SK-N-SH (cell line): ENCODE results near the gene CD244. TPM values are rescaled to one million over a fixed set of nuclear protein-coding genes. Genes with fewer than 3 reads are reported as not detected.

Experiments used
- CTCF ChIA-PET: fragments of 300-600, 350-600 bp; formaldehyde crosslinking; extraction: SDS; loops from one replicate; lab custom pipeline; 2021; lab: Yijun Ruan, JAX
- POLR2A ChIA-PET: fragments of 350-600 bp; sonication (Branson Sonifier 250); formaldehyde crosslinking; extraction: SDS; loops from one replicate; lab custom pipeline; 2020; ENCODE audit warnings: antibody characterized with exemption, inconsistent platforms; lab: Yijun Ruan, JAX
- DNase-seq: peaks from one replicate; pipeline ENCODE4 v3.0.0; 2012
- H2AFZ ChIP-seq: fragments of 200-600 bp; sonication (generic); 2 replicates; pipeline ENCODE4 v1.8.1; 2016; ENCODE audit warnings: antibody characterized with exemption, mild to moderate bottlenecking, low read depth
- H3F3A ChIP-seq: fragments of 200-600 bp; sonication (generic); replicated peaks from 2 replicates; pipeline ENCODE3; 2016; ENCODE audit warnings: antibody characterized with exemption, mild to moderate bottlenecking; ENCODE audit not compliant: insufficient read depth
- H3K27ac ChIP-seq, 2 experiments: fragments of 200-500 bp in 1 of 2; fragments of 200-600 bp in 1 of 2; sonication (Bioruptor generic) in 1 of 2; sonication (generic), shearing (Covaris generic) in 1 of 2; 2 replicates each; pipeline versions ENCODE4 v1.5.1 to v1.6.1; 2014 to 2016; ENCODE audit warnings: low read depth in 2 of 2, inconsistent platforms in 1 of 2, low read length in 1 of 2, mild to moderate bottlenecking in 1 of 2, mixed read lengths in 1 of 2
- H3K27me3 ChIP-seq: fragments of 200-600 bp; sonication (generic), shearing (Covaris generic); 2 replicates; pipeline ENCODE4 v1.6.1; 2016; ENCODE audit warnings: mixed run types; ENCODE audit not compliant: insufficient read depth
- H3K36me3 ChIP-seq, 2 experiments: fragments of 200-500 bp in 1 of 2; fragments of 200-600 bp in 1 of 2; sonication (Bioruptor generic) in 1 of 2; sonication (generic) in 1 of 2; replicated peaks in 1 of 2; 2 replicates each; pipeline versions ENCODE3 to v1.5.1; 2014 to 2016; ENCODE audit warnings: low read length in 1 of 2, mild to moderate bottlenecking in 1 of 2; ENCODE audit not compliant: insufficient read depth in 2 of 2, control insufficient read depth in 1 of 2
- H3K4me1 ChIP-seq, 2 experiments: fragments of 200-500 bp in 1 of 2; fragments of 200-600 bp in 1 of 2; sonication (Bioruptor generic) in 1 of 2; sonication (generic), shearing (Covaris generic) in 1 of 2; 2 replicates each; pipeline versions ENCODE4 v1.5.1 to v1.6.1; 2014 to 2016; ENCODE audit warnings: low read depth in 1 of 2, low read length in 1 of 2, mixed run types in 1 of 2; ENCODE audit not compliant: insufficient read depth in 2 of 2, control insufficient read depth in 1 of 2
- H3K4me2 ChIP-seq: fragments of 200-600 bp; sonication (generic), shearing (Covaris generic); 2 replicates; pipeline ENCODE4 v1.6.1; 2017; ENCODE audit warnings: mixed run types
- H3K4me3 ChIP-seq, 2 experiments: fragments of 200-500 bp in 1 of 2; fragments of 200-600 bp in 1 of 2; sonication (Bioruptor generic) in 1 of 2; sonication (generic), shearing (Covaris generic) in 1 of 2; 2 replicates each; pipeline versions ENCODE4 v1.5.1 to v1.8.1; 2014 to 2016; ENCODE audit warnings: low read depth in 2 of 2, inconsistent platforms in 1 of 2, low read length in 1 of 2, mild to moderate bottlenecking in 1 of 2, mixed read lengths in 1 of 2, moderate library complexity in 1 of 2
- H3K79me2 ChIP-seq: fragments of 200-600 bp; sonication (generic); 2 replicates; pipeline ENCODE4 v1.8.1; 2017; ENCODE audit warnings: mild to moderate bottlenecking; ENCODE audit not compliant: insufficient read depth
- H3K9ac ChIP-seq: fragments of 200-600 bp; sonication (generic); 2 replicates; pipeline ENCODE4 v1.6.1; 2017; ENCODE audit warnings: mixed run types
- H3K9me2 ChIP-seq: fragments of 200-600 bp; sonication (generic); 2 replicates; pipeline ENCODE4 v1.6.1; 2017; ENCODE audit warnings: mixed run types
- H3K9me3 ChIP-seq: fragments of 200-600 bp; sonication (generic); 2 replicates; pipeline ENCODE4 v1.6.1; 2017; ENCODE audit warnings: mixed run types, mild to moderate bottlenecking, moderate library complexity
- H4K20me1 ChIP-seq: fragments of 200-600 bp; sonication (generic); 2 replicates; pipeline ENCODE4 v1.6.1; 2017; ENCODE audit warnings: mild to moderate bottlenecking, mixed run types; ENCODE audit not compliant: insufficient read depth
- CTCF ChIP-seq: fragments of 200-600 bp; sonication (generic); IDR thresholded peaks from 2 replicates; pipeline ENCODE4 v1.6.1; 2017; ENCODE audit warnings: antibody characterized with exemption, mild to moderate bottlenecking, moderate library complexity
- ELF1 ChIP-seq: IDR thresholded peaks from 2 replicates; pipeline ENCODE4 v1.4.0; 2012
- EP300 ChIP-seq, 2 experiments: IDR thresholded peaks; 2 replicates each; pipeline versions ENCODE4 v1.4.0 to v1.6.1; 2012; ENCODE audit warnings: borderline replicate concordance in 1 of 2, low read depth in 1 of 2, low read length in 1 of 2
- EZH2phosphoT487 ChIP-seq: fragments of 200-600 bp; sonication (generic); IDR thresholded peaks from 2 replicates; pipeline ENCODE4 v1.6.1; 2017; ENCODE audit warnings: low read depth, mixed run types, mild to moderate bottlenecking, antibody characterized with exemption, moderate library complexity, borderline replicate concordance
- FOXJ3 ChIP-seq: sonication (generic); formaldehyde crosslinking; IDR thresholded peaks from 2 replicates; pipeline ENCODE4 v1.5.1; 2020; ENCODE audit warnings: mild to moderate bottlenecking, missing genetic modification reagents
- FOXM1 ChIP-seq: IDR thresholded peaks from 2 replicates; pipeline ENCODE4 v1.4.0; 2012; ENCODE audit warnings: low read depth, mild to moderate bottlenecking
- GABPA ChIP-seq: IDR thresholded peaks from 2 replicates; pipeline ENCODE4 v1.4.0; 2012; ENCODE audit warnings: low read depth, mild to moderate bottlenecking
- IRF3 ChIP-seq: fragments of 150-350 bp; IDR thresholded peaks from 2 replicates; pipeline ENCODE4 v1.6.1; 2016; ENCODE audit warnings: mild to moderate bottlenecking, low read depth, low read length
- JUND ChIP-seq: IDR thresholded peaks from 2 replicates; pipeline ENCODE4 v1.4.0; 2012
- MXI1 ChIP-seq: IDR thresholded peaks from 2 replicates; pipeline ENCODE4 v1.6.1; 2012; ENCODE audit warnings: mild to moderate bottlenecking, low read depth, low read length, improper control_type of control experiment
- NRF1 ChIP-seq: IDR thresholded peaks from 2 replicates; pipeline ENCODE4 v1.6.1; 2012; ENCODE audit warnings: low read depth, mild to moderate bottlenecking, low read length
- RAD21 ChIP-seq: IDR thresholded peaks from 2 replicates; pipeline ENCODE4 v1.6.1; 2012; ENCODE audit warnings: mild to moderate bottlenecking, low read length
- RFX5 ChIP-seq: IDR thresholded peaks from 2 replicates; pipeline ENCODE4 v1.6.1; 2012; ENCODE audit warnings: mild to moderate bottlenecking, improper control_type of control experiment, low read length
- RXRA ChIP-seq: IDR thresholded peaks from 2 replicates; pipeline ENCODE4 v1.4.0; 2012; ENCODE audit warnings: low read depth, mild to moderate bottlenecking, borderline replicate concordance
- SIN3A ChIP-seq: IDR thresholded peaks from 2 replicates; pipeline ENCODE4 v1.6.1; 2012; ENCODE audit warnings: low read depth, mild to moderate bottlenecking, low read length, moderate library complexity, borderline replicate concordance
- TAF1 ChIP-seq: IDR thresholded peaks from 2 replicates; pipeline ENCODE4 v1.6.1; 2012; ENCODE audit warnings: low read depth, mild to moderate bottlenecking, low read length, moderate library complexity, borderline replicate concordance
- TCF12 ChIP-seq: IDR thresholded peaks from 2 replicates; pipeline ENCODE4 v1.4.0; 2012
- USF1 ChIP-seq: IDR thresholded peaks from 2 replicates; pipeline ENCODE4 v1.4.0; 2012; ENCODE audit warnings: low read depth, borderline replicate concordance
- ZBTB33 ChIP-seq: IDR thresholded peaks from 2 replicates; pipeline ENCODE4 v1.4.0; 2012; ENCODE audit warnings: low read depth, borderline replicate concordance
- WGBS: methylation state at CpG from one replicate; pipeline ENCODE4 v1.1.6; 2017; ENCODE audit warnings: low lambda C conversion rate; 5-methylcytosine and 5-hydroxymethylcytosine counted together
- polyA plus RNA-seq, 3 experiments: library from polyadenylated mRNA; depleted of rRNA; stranded (reverse); fragments of >200 nt; gene quantifications; 2 replicates each; pipeline ENCODE4 v1.2.3, GENCODE V29; 2012
- TF ChIP-seq, protein P1 (sequence below): IDR thresholded peaks from 2 replicates; pipeline ENCODE4 v1.4.0; 2012; ENCODE audit warnings: low read depth
- TF ChIP-seq, protein P2 (sequence below): fragments of 150-350 bp; IDR thresholded peaks from 2 replicates; pipeline ENCODE4 v1.6.1; 2017; ENCODE audit warnings: antibody characterized with exemption, low read length, low read depth, borderline replicate concordance
- TF ChIP-seq, protein P3 (sequence below): IDR thresholded peaks from 2 replicates; pipeline ENCODE4; 2012

The CD244 gene
- polyA plus RNA-seq, 1 of the 3 experiments (the other 2 are of a cell fraction) = not detected

GRCh38 chr1:160827418-160827817, 35.3 kb downstream of the CD244 start:
- no peaks in the 10 kb centered on the region for H3F3A ChIP-seq
- DNase-seq = no peak
- 30% methylated on average over 2 of the region's 2 CpGs for WGBS
- H4K20me1 ChIP-seq = no peaks in the 10 kb centered on the region
- H3K4me2 ChIP-seq = no peak overlapping the region
- H3K36me3 ChIP-seq = no peaks in the 10 kb centered on the region
- H3K9ac ChIP-seq = no peak overlapping the region
- H3K27me3 ChIP-seq = no peaks in the 10 kb centered on the region; the same call in 1 of the 2 replicates
- no peaks in the 10 kb centered on the region for H3K9me3 ChIP-seq
- H3K9me2 ChIP-seq = no peaks in the 10 kb centered on the region
- H2AFZ ChIP-seq = no peak overlapping the region
- no peak overlapping the region for H3K27ac ChIP-seq
- CTCF ChIA-PET = no interaction called here
- no peaks in the 10 kb centered on the region for H3K4me1 ChIP-seq
- H3K4me3 ChIP-seq = no peak overlapping the region
- no peaks in the 10 kb centered on the region for H3K79me2 ChIP-seq
- POLR2A ChIA-PET = no interaction called here
- no peak for TF ChIP-seq GABPA
- TF ChIP-seq, protein P1, sequence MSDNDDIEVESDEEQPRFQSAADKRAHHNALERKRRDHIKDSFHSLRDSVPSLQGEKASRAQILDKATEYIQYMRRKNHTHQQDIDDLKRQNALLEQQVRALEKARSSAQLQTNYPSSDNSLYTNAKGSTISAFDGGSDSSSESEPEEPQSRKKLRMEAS = no peak
- no peak for TF ChIP-seq USF1
- TF ChIP-seq, protein P2, sequence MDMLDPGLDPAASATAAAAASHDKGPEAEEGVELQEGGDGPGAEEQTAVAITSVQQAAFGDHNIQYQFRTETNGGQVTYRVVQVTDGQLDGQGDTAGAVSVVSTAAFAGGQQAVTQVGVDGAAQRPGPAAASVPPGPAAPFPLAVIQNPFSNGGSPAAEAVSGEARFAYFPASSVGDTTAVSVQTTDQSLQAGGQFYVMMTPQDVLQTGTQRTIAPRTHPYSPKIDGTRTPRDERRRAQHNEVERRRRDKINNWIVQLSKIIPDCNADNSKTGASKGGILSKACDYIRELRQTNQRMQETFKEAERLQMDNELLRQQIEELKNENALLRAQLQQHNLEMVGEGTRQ = no peak
- no peak for TF ChIP-seq CTCF
- TF ChIP-seq SIN3A = no peak
- no peak for TF ChIP-seq RAD21
- TF ChIP-seq RXRA = no peak
- no peak for TF ChIP-seq RFX5

- H3K9me2 ChIP-seq = no peaks in the 10 kb centered on the region
- WGBS = 0% methylated on average over 1 of the region's 1 CpG
- H3K9ac ChIP-seq = no peak overlapping the region
- no peaks in the 10 kb centered on the region for H3K9me3 ChIP-seq
- no peak overlapping the region for H3K4me2 ChIP-seq
- no peaks in the 10 kb centered on the region; the same call in 1 of the 2 replicates for H3K27me3 ChIP-seq
- CTCF ChIA-PET = no interaction called here
- no peak for DNase-seq
- POLR2A ChIA-PET = no interaction called here
- no peaks in the 10 kb centered on the region for H4K20me1 ChIP-seq
- no peak overlapping the region for H2AFZ ChIP-seq
- no peaks in the 10 kb centered on the region for H3F3A ChIP-seq
- no peaks in the 10 kb centered on the region for H3K79me2 ChIP-seq
- H3K27ac ChIP-seq = no peak overlapping the region
- H3K4me3 ChIP-seq = no peak overlapping the region
- no peaks in the 10 kb centered on the region for H3K4me1 ChIP-seq
- H3K36me3 ChIP-seq = no peaks in the 10 kb centered on the region
- TF ChIP-seq FOXM1 (no peak), JUND (no peak), EP300 (IDR thresholded peaks at IDR 0.05; ENCODE audit: borderline replicate concordance in 1 of 2, low read depth in 1 of 2, low read length in 1 of 2) (no peak), EZH2phosphoT487 (no peak), TCF12 (no peak), RFX5 (no peak), TAF1 (no peak), IRF3 (no peak), NRF1 (no peak), MXI1 (no peak), RAD21 (no peak), FOXJ3 (CRISPR knock-in tag) (no peak), ELF1 (no peak), GABPA (no peak), ZBTB33 (no peak)
- TF ChIP-seq, protein P3, sequence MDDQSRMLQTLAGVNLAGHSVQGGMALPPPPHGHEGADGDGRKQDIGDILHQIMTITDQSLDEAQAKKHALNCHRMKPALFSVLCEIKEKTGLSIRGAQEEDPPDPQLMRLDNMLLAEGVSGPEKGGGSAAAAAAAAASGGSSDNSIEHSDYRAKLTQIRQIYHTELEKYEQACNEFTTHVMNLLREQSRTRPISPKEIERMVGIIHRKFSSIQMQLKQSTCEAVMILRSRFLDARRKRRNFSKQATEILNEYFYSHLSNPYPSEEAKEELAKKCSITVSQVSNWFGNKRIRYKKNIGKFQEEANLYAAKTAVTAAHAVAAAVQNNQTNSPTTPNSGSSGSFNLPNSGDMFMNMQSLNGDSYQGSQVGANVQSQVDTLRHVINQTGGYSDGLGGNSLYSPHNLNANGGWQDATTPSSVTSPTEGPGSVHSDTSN = no peak
These were observed 36.1 kb downstream of the CD244 start for GRCh38 chr1:160826546-160826945.
